ENCODE results near the gene VCAN.

VCAN gene

DNA sequence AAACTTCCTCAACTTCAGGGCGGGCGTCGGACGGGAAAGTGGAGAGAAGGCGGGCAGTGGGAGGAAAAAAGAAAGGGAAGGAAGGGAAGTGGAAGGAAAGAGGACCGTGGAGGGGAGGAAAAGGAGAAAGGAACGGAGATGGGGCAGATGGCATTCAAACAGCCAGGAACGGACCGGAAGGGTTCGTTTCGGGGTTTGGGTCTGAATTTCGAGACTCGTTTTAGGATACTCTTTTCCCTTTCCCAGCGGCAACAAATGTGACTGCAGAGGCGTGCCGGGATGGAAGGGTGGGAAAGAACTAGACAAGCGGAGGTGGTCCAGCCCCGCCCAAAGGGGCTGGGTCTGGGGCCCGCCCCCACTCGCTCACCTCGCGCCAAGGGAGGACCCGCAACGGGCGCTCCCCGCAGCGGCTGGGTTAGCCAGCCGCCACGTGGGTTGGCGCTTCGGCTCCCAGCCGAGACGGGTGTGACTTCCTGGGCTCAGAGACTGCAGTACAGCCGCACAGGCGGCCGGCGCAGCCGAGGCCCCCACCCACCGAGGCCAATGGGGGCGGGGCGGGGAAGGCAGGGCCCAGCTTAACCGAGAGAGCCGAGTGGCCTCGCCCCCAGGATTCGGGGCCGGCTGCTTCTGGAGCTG is 2.7 kb downstream of the VCAN start:
- TF ChIP-seq, protein P1, sequence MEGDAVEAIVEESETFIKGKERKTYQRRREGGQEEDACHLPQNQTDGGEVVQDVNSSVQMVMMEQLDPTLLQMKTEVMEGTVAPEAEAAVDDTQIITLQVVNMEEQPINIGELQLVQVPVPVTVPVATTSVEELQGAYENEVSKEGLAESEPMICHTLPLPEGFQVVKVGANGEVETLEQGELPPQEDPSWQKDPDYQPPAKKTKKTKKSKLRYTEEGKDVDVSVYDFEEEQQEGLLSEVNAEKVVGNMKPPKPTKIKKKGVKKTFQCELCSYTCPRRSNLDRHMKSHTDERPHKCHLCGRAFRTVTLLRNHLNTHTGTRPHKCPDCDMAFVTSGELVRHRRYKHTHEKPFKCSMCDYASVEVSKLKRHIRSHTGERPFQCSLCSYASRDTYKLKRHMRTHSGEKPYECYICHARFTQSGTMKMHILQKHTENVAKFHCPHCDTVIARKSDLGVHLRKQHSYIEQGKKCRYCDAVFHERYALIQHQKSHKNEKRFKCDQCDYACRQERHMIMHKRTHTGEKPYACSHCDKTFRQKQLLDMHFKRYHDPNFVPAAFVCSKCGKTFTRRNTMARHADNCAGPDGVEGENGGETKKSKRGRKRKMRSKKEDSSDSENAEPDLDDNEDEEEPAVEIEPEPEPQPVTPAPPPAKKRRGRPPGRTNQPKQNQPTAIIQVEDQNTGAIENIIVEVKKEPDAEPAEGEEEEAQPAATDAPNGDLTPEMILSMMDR (IDR thresholded peaks at IDR 0.05; ENCODE audit: low read depth, low read length, missing control alignments), result no peak
- DNase-seq (ENCODE audit: low read depth), result peak; percentile 12
- peak overlapping the region; percentile 56 for H3K4me3 ChIP-seq (ENCODE audit: low read depth, low read length)

DNA sequence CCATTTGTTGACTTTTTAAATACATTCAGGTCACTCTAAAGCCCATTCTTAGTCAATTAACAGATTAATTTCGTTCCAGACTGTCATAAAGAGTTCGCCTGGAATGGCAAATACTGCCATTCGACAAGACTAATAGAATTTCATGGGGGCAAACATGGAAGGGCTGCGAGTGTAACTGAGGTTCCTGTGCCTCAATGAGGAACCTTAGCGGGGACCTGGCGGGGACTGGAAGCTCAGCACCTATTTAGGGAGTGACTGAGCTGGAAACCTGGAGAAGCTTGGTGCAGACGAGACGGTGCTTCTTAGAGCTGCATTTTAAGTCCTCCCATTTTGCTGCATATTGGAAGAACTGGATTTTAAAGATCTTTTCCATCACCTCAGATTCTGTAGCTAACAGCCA is 3.4 kb downstream of the VCAN start:
- no peak overlapping the region for H3K4me3 ChIP-seq (ENCODE audit: low read depth, low read length)
- DNase-seq (ENCODE audit: low read depth), result no peak
- TF ChIP-seq, protein P1 (IDR thresholded peaks at IDR 0.05; ENCODE audit: low read depth, low read length, missing control alignments), result no peak

DNA sequence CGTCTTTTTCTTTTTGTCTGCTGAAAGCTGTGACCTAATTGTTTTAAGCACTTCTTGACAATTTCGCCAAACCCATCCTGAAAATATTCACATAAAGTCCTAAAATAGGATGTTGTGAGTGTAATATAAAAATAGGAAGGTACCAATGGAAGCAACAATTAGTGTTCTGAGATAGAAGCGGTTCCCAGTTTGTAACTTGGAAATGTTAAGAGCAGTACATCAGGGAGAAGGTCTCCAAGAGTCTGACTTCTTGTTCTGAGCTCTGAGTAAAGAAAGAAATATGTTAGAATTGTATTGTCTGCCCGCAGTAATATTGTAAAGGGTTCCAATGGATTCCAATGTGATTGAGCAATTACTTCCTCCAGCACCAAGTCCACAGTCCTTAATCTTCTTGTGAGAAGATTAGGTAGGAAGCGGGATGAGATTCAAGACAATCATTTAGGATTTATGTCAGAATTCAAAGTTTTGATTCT is 3.9 kb downstream of the VCAN start:
- TF ChIP-seq, protein P1 (IDR thresholded peaks at IDR 0.05; ENCODE audit: low read depth, low read length, missing control alignments), result no peak
- DNase-seq (ENCODE audit: low read depth), result no peak
- H3K4me3 ChIP-seq (ENCODE audit: low read depth, low read length), result no peak overlapping the region

DNA sequence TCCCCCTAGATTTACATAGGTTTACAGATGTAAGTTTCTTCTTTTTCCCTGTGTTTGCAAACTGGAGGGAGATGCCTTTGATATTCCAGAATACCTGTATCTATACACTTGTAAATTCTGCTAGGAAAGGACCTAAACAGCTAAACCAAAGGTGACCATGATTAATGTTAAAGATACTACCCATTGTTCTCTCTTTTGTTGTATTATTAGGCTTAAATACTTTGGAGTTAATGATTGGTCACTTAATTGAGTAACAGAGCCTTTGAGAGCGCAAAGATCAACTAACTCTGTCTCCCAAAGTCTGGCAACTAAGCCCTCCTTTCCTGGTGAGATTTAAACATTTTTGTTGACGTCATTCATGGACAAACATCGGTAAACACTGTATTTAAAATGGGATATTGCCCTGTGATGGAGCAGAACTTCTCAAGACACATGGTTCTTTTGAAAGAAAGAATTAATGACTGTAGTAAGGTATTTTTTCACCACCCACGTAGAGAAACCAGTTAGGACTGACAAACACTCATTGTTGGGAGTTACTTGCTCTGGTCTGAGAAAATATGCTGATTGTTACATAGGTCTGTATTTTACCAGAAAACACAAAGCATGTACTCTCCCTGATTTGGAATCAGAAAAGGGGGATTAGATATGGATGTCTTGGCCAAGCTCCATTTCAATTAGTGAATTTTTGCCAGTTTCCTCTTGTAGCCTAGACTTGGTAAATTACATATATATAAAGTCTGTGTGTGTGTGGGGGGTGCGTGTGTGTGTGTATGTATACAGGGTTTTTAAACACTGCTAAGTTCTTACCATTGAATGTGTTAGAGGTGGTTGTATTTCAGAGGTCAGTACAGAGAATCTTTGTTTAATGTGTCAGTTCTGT is 4.6 kb downstream of the VCAN start:
- DNase-seq (ENCODE audit: low read depth), result no peak
- TF ChIP-seq, protein P1 (IDR thresholded peaks at IDR 0.05; ENCODE audit: low read depth, low read length, missing control alignments), result no peak
- H3K4me3 ChIP-seq (ENCODE audit: low read depth, low read length), result no peak overlapping the region

DNA sequence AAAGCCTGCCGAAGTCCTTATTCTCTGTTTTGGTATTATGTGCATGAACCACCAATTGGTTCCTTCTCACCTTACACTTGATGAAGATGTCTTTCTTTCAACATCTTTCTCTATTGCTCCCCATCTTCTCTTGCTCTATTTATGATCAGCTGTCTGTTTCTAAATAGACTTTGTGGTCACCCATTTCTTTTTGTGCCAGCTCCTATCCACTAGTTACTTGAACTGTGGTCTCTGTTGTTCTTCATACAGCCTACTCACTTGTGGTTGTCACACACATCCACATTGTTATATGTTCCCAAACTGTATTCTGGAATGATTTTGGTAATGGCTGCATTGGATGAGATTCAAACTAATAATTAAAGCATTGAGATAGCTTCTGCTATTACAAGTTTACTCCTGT is 11.4 kb downstream of the VCAN start:
- DNase-seq (ENCODE audit: low read depth), result no peak
- TF ChIP-seq, protein P1 (IDR thresholded peaks at IDR 0.05; ENCODE audit: low read depth, low read length, missing control alignments), result no peak
- H3K4me3 ChIP-seq (ENCODE audit: low read depth, low read length), result no peak overlapping the region

DNA sequence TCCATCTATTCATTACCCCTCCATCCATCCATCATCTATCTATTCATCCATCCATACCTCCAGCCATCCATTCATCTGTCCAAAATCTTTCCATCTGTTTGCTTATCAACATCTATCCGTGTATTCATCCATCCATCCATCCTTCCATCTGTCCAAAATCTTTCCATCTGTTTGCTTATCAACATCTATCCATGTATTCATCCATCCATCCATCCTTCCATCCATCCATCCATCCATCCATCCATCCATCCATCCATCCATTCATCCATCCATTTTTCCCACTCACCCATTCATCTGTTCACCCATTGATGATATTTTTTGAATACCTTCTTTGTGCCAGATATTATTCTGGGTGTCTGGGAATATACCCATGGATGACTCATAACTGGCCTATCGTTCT is 12.8 kb downstream of the VCAN start:
- H3K4me3 ChIP-seq (ENCODE audit: low read depth, low read length), result no peak overlapping the region
- no peak for DNase-seq (ENCODE audit: low read depth)
- TF ChIP-seq, protein P1 (IDR thresholded peaks at IDR 0.05; ENCODE audit: low read depth, low read length, missing control alignments), result no peak
